Inflammatory macrophage (primary cell): ENCODE results near the gene CPO.
"Not testable (repeated sequence)": the region's sequence is repeated elsewhere in the genome, so short reads cannot be mapped to it uniquely, and the experiment has no call there.

Source experiments
- DNase-seq, 2 donors: peaks; one replicate each; pipeline ENCODE4 v3.0.0-alpha.2; 2020 to 2022
- total RNA-seq, 18 experiments: gene quantifications; one replicate each; lab custom pipeline; 2026; ENCODE audit warnings: mixed read lengths in 6 of 18, inconsistent platforms in 2 of 18; lab: John Stamatoyannopoulos, UW

Gene CPO
- total RNA-seq: 0 to 0.18 (median 0) reads per million in 18 experiments

- no peak for DNase-seq
Observed at GRCh38 chr2:206939340-206939739, at the start of gene CPO. TSS of gene CPO (plus strand) at chr2:206939518. CDS start at chr2:206939600, 82 bp downstream.

DNA sequence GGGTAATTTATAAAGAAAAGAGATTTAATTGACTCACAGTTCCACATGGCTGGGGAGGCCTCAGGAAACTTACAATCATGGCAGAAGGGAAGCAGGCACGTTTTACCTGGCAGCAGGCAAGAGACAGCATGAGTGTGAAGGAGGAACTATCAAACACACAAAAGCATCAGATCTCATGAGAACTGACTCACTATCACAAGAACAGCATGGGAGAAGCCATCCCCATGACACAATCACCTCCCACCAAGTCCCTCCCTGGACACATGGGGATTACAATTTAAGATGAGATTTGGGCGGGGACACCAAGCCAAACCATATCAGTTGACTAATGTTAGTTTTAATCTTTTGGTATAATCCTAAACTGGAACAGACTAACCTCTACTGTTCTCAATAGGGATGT, 49.1 kb upstream of the CPO start:
- DNase-seq: peak in 1 of 2 donors; percentile 13

DNA sequence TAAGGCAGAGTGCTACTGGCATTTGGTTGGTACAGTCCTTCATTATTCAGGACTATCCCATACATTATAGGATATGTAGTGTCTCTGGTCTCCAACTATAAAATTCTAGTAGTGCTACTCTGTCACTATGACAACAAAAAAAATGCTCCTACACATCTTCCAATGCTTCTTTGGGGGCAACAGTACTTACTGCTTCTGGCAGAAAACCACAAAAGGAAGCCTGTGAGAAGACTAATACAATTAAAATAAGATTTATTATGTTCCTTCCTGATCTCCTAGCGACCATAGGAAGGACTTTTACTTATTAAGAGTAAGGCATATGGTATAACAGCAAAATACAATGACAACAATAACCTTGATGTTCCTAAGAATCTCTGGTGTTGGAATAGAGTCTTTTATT, 48.4 kb upstream of the CPO start:
- DNase-seq: no peak

DNA sequence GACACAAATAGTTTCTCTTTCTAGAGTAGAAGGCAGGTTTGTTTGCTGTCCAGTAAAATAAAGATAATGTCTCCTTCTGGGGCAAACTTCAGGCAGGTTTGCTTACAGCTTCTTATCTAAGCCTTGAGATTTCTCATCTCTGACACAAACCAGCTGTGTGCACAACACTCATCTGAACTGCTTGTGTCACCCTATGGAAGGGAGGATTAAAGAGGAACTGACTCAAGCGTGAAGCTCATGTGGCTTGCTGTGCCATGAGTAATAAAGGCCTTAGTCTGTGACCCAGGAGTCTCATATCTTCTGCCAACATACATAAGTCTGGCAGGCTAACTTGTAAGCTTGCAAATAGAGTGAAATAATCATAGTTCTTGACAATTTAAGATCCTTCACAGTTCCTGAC, 24.2 kb upstream of the CPO start:
- DNase-seq: peak; percentile 79 to 90

GRCh38 chr2:206918263-206918662, 21.1 kb upstream of the CPO start:
- no peak for DNase-seq

DNA sequence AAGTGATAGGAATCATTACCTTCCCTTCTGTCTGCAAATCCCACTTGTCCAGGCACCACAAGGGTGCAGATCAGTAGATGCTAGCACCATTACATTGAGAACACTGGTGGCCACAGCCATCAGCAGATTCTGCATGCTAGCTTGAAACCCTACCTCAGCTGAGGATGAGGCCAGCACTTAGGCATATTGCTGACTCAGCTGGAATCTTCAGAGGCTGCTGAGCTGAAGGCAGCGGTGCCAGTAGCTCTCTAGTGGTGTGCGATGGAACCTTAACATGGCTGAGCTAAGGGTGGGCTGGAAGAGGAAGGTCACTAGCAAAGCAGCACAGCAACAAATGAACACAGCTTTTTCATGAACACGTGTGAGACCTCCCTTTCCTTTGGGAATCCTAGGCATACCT, 19.0 kb upstream of the CPO start:
- DNase-seq: no peak

DNA sequence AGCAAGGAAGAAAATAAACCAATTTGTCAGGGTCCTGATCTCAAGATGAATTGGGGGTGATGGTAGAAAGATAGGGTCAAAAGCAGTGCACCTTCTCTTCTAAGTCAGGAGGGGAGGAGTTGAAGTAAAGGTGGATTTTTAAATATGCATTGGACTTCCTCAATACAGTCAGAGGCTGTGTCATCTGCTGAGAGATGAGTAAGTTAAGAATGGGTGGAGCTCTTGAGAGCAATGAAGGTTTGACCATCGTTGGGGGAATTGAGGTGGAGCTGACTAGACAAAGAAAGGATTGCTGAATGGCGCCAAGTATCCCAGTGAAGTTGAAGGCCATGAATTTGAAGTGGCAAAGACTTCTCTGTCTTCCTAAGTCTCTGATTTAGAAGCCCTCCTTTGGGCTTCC, 18.4 kb upstream of the CPO start:
- no peak for DNase-seq

DNA sequence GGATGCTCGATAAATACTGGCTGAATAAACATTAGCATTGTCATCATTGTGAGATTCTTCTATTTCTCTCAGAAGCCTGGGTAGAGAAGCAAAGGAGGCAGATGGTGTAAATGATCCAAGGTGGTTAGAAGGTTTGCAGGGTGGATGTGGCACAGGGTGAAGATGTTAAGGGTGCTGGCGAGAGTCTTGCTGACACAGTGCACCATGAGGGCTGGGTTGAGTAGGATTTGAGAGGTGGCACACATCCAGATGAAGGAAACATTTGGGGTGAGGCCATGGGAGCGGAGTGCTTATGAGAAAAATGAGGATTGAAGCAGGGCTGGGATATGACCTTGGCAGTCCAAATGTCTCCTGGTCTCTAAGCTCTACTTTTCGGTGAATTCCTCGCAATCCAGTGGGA, 17.8 kb upstream of the CPO start:
- DNase-seq: no peak

GRCh38 chr2:206935991-206936842, 3.1 kb upstream of the CPO start:
- DNase-seq: no peak

GRCh38 chr2:206936843-206937230, 2.5 kb upstream of the CPO start:
- DNase-seq: no peak

GRCh38 chr2:206937555-206937954, 1.8 kb upstream of the CPO start:
- peak; percentile 24 to 54 for DNase-seq

GRCh38 chr2:206940546-206940945, 1.2 kb downstream of the CPO start:
- DNase-seq: peak in 1 of 2 donors; percentile 6

DNA sequence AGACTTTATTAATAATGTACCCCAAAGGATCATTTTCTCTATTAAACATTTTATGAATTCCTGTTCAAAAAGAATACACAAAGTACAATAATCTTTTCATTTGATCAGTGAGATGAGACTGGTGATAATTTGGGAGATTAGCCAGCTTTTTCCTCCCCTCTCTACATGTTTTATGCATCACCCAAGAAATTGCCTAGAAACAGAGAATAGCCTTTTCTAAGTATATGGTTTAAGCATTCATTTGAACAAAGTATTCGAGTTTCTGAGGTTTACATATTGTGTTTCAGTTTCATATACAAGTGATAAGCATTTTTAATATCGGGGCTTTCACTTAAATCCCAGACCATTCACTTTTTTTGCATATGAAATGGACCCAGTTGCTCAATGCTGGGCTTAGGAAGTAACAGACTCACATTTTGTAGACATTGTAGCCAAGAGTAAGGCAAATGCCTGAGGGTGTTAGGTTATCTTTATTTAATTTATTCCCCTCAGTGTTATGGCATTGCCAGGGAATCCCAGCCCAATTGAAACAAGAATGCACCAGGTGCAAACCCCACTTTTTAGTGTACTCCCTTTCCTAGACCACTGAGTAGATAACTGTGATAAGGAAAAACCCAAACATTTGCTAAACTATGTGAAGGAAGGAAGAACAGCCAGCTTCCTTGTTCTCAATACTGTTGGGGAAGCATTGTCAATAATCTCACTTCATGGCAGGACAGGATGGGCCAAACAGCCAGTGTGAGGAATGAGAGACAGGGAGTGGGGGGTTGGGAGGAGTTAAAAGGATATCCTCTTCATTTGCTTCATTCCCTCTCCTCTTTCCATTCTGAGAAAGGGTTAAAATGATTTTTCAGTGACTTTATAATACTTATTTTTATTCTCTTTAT, 3.5 kb downstream of the CPO start:
- DNase-seq: no peak

GRCh38 chr2:206953404-206953803, 14.1 kb downstream of the CPO start:
- not testable (repeated sequence) for DNase-seq

GRCh38 chr2:206955253-206955652, 15.9 kb downstream of the CPO start:
- no peak for DNase-seq

GRCh38 chr2:206958261-206958660, 18.9 kb downstream of the CPO start:
- peak; percentile 24 to 31 for DNase-seq

GRCh38 chr2:206962966-206963365, 23.6 kb downstream of the CPO start:
- no peak for DNase-seq

DNA sequence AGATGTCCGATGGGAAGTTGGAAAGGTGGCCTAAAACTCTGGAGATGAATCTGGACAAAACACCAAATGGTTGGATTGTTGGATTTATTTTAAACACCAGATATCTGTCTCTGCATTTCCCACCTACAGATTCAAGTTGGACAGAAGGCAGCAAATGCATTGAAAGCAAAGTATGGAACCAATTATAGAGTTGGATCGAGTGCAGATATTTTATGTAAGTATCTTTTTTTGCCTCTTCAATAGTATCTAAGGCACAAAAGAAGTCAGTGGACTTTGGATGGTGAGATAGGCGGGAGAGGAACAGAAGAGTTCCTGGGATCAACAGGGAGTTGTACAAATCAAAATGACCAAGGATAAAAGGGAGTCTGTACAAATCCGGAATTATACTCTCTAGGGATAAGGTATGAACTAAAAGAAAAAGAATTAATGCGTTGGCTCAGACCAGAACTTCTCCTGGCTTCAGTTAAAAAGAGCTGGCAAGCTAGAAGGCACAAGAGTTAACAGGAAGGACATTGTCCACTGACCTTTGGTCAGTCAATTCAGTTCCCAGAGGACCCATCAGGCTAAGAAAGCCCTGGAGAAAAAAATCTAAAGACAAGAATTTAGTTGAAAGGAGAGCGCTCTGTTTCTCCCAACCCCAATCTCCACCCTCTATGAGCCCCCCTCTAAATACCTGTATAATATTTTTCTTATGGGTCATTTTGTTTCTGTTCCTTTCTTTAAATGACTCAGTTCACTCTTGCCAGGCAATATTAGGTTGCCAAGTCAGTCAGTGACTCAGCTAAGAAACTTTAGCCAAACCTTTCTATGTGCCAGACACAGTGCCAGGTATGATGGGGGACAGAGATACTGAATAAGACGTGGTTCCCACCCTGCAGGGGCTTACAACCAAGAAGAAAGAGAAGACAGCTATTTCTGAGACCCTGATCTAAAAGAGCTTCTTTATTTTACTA, 29.1 kb downstream of the CPO start:
- no peak for DNase-seq

DNA sequence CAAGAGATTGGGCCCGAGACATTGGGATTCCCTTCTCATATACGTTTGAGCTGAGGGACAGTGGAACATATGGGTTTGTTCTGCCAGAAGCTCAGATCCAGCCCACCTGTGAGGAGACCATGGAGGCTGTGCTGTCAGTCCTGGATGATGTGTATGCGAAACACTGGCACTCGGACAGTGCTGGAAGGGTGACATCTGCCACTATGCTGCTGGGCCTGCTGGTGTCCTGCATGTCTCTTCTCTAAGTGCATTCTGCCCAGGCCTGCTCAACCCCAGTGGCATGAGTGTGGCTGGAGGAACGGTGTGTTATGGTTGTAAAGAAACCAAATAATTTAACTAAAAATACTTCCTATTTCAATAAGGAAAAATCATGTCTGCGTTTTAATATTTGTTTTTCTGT, 29.9 kb downstream of the CPO start:
- DNase-seq: no peak

DNA sequence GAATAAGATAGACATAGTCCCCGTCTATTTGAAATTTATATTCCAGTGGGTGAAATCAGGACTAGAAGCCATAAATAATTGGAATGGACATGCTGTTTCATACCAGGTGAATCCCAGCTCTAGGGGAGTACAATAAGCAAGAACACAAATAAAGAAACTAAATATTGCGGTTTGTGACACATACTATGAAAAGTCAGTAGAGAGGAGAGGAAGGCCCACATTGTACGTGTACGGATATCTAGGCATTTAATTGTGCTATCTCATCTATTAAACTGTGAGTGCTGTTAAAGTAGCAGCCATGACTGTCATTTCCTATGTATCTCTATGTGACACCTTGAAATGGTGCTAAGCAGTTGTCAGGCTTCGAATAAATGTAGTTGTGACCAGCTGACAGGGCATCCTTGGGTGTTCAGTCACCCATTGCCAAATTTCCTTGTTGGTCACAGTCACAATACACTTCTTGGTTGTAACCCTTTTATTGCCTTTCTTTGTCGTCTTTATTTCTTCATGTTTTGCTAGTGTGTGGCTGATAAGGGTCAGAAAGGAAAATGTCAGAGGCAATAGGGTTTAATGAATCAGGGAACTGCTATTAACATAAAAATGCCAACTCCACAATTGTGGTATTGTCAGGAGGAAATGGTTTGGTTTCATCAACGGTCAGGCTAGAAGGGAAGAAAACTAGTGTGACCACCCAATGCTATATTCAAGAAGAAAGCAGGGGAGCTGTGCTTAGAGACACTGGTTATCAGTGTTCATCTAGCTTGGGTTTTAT, 31.5 kb downstream of the CPO start:
- DNase-seq: peak; percentile 17 to 48

DNA sequence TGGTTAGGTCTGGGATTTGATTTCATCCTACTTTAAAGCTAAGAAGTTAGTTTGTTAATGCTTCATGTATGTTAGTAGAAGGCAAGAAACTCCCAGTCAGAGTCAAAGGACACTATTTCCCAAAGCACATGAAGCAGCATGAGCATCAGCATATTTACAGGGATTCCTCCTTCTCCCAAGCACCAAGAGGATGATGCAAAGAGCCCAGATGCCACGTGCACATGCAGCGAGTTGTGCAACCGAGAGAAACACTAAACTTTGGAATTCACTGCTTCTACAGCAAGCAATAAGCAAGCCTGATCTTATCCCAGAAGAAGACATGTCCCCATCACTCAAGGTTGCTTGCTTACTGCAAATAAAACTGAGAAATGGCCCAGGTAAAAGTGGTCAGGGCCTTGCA, 32.5 kb downstream of the CPO start:
- peak; percentile 38 to 52 for DNase-seq

DNA sequence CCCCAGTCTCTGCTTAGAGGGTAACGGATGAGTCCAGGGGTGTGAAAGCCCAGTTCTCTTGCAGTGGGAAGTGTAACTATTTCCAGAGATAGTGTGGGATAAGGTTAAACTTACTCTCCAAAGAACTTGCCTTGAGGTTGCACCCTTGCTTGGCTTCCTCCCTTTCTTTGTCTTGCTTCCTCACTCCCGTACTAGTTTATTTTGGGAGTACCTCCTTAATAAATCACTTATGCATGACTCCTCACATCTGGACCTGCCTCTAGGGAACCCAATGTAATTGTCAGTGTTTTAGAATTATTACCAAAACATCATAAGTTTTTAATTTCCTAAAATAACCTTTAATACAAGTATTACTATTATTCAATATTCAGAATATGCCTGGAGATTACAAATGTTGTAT, 35.2 kb downstream of the CPO start:
- DNase-seq: no peak
